BE2C (cell line): ENCODE measurements around the gene TSPAN12.
"Not testable (repeated sequence)": the region's sequence is repeated elsewhere in the genome, so short reads cannot be mapped to it uniquely, and the experiment has no call there.

Source experiments
- DNase-seq: peaks from one replicate; pipeline ENCODE4 v3.0.0-alpha.2; 2020
- H3K27me3 ChIP-seq: fragments of 250-450 bp; sonication (Bioruptor Pico); 2 replicates; pipeline ENCODE4 v1.5.1; 2020; ENCODE audit warnings: mild to moderate bottlenecking
- H3K36me3 ChIP-seq: fragments of 250-450 bp; sonication (Bioruptor Pico); 2 replicates; pipeline ENCODE4 v1.5.1; 2020; ENCODE audit warnings: mild to moderate bottlenecking
- H3K4me1 ChIP-seq: fragments of 250-450 bp; sonication (Bioruptor Pico); 2 replicates; pipeline ENCODE4 v1.5.1; 2020
- H3K4me3 ChIP-seq: 2 replicates; pipeline ENCODE4 v1.5.1; 2011; ENCODE audit warnings: low read depth, low read length
- H3K9me3 ChIP-seq: fragments of 250-450 bp; sonication (Bioruptor Pico); 2 replicates; pipeline ENCODE4 v1.5.1; 2020
- TF ChIP-seq, protein P1 (sequence below): IDR thresholded peaks from 2 replicates; pipeline ENCODE4 v1.5.1; 2012; ENCODE audit warnings: mild to moderate bottlenecking, low read depth, low read length

Gene TSPAN12

DNA sequence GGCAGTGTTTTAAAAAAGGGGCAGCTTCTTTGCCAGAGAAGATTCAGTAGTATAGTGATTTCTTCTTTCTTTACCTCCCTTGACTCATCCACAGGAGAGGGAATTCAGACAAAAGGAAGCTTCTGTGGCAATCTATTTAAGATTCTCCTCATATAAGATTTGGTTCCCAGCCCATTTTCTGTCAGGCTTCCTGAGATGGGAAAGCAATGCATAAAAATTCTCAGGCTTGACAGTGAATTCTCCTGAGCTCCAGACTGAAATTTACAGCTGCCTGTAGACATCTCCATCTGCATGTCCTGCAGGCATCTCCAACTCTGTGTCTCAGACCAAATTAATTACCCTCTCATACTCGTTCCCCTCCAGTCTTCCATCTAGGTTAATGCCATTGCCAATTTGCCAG, 72.8 kb downstream of the TSPAN12 start:
- DNase-seq: no peak
- Histone ChIP-seq H3K36me3 (no peaks in the 10 kb centered on the region), H3K4me3 (no peak overlapping the region), H3K9me3 (no peaks in the 10 kb centered on the region), H3K27me3 (peaks cover 2% of the 10 kb centered on the region; the same call in 1 of the 2 replicates), H3K4me1 (no peaks in the 10 kb centered on the region)
- TF ChIP-seq, protein P1, sequence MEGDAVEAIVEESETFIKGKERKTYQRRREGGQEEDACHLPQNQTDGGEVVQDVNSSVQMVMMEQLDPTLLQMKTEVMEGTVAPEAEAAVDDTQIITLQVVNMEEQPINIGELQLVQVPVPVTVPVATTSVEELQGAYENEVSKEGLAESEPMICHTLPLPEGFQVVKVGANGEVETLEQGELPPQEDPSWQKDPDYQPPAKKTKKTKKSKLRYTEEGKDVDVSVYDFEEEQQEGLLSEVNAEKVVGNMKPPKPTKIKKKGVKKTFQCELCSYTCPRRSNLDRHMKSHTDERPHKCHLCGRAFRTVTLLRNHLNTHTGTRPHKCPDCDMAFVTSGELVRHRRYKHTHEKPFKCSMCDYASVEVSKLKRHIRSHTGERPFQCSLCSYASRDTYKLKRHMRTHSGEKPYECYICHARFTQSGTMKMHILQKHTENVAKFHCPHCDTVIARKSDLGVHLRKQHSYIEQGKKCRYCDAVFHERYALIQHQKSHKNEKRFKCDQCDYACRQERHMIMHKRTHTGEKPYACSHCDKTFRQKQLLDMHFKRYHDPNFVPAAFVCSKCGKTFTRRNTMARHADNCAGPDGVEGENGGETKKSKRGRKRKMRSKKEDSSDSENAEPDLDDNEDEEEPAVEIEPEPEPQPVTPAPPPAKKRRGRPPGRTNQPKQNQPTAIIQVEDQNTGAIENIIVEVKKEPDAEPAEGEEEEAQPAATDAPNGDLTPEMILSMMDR: no peak

DNA sequence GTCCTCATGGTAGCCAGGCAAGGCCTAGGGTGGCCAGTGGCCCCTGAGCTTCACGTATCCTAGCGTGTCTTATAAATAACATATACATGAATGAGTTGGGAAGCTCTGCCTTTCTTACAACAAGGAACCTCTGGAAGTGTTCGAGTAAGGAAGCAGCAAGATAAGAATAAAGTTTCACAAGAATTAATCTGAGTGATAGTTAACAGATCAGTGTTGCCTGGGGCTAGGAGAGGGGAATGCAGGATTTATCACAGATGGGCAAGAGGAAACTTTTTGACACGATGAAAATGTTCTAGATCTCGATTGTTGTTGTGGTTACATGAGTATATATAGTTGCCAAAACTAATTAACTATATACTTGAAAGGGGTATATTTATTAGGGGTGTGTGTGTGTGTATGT, 74.2 kb downstream of the TSPAN12 start:
- Histone ChIP-seq H3K36me3 (no peaks in the 10 kb centered on the region), H3K4me1 (no peaks in the 10 kb centered on the region), H3K9me3 (no peaks in the 10 kb centered on the region), H3K4me3 (no peak overlapping the region), H3K27me3 (peaks cover 2% of the 10 kb centered on the region; the same call in 1 of the 2 replicates)
- no peak for DNase-seq
- TF ChIP-seq, protein P1: no peak

DNA sequence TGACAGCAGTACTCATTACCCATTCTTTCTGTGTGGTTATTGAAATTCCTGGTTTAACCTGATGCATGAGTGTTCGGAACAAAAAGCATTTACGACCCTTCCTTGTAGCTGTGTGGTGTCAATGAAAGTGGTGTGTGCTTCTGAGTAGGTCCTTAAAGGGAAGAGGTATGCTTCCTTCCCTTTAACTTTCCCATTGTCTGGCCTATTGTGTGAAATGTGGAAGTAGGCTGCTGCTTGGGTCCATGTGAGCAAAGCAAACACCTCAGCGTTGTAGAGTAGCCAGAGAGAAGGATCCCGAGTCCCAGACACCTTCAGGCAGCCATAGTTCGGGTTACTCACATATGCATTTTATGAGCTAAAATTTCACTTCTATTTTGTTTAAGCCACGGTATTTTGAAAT, 74.7 kb downstream of the TSPAN12 start:
- peaks cover 2% of the 10 kb centered on the region; the same call in 1 of the 2 replicates for H3K27me3 ChIP-seq
- TF ChIP-seq, protein P1: no peak
- H3K36me3 ChIP-seq: no peaks in the 10 kb centered on the region
- no peak for DNase-seq
- no peak overlapping the region for H3K4me3 ChIP-seq
- no peaks in the 10 kb centered on the region for H3K9me3 ChIP-seq
- no peaks in the 10 kb centered on the region for H3K4me1 ChIP-seq

DNA sequence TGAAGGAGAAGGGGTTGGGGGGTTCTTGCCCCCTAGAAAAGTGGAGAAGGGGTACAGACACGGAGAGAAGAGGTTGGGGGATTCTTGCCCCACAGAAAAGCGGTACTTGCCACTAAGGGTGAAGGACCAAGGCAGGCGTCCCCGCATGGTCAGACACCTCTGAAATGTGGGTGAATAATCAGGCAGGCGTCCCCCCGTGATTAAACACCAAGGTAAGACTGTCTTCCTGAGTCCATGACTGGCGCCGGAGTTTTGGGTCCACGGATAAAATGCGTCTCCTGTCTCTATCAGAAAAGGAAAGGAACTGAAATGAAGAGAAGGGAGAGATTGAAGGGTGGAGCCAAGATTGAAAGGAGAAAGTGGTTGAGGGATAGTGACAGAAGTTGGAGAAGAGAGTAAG, 76.0 kb downstream of the TSPAN12 start:
- H3K4me1 ChIP-seq, DNase-seq, H3K4me3 ChIP-seq, H3K9me3 ChIP-seq, H3K27me3 ChIP-seq, H3K36me3 ChIP-seq: not testable (repeated sequence)

DNA sequence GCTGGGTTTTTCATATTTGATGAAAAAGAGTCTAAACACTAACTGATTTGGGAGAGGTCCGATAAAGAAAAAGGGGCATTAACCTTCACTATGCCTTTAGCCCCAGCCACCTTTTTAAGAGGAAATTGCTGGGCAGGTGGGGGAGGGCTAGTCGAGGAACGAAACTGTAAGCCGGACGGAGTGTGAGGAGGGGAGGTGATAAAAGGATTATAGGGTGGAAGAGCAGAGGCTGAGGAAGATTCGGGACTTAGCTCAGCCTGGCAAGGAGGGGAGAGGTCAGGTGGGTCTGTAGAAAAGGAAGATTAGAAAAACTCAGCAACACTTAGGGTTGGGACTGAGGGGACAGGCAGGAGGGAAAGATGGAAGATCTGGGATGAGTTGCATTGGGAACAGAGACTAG, 77.0 kb downstream of the TSPAN12 start:
- Histone ChIP-seq H3K27me3 (0 out of 2 replicates have a peak, but pooled peaks cover 2% of the 10 kb centered on the region), H3K9me3 (no peaks in the 10 kb centered on the region), H3K4me3 (no peak overlapping the region), H3K36me3 (no peaks in the 10 kb centered on the region), H3K4me1 (no peaks in the 10 kb centered on the region)
- no peak for DNase-seq
- TF ChIP-seq, protein P1: no peak

DNA sequence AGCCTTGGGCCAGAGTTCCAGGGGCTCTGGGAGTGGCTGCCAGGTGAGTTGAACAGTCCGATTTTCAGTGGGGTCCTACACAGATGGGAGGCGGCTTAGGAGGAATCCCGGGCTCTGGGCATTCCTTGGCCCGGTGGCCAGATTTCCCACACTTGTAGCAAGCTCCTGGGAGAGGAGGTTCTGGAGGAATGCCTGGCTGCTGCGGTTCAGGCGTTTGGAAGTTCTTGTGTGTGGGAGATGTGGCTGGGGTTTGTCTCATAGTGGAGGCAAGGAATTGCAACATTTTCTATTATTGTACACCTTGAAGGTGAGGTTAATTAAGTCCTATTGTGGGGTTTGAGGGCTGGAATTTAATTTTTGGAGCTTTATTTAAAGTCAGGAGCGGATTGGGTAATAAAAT, 77.5 kb downstream of the TSPAN12 start:
- not testable (repeated sequence) for H3K4me1 ChIP-seq, H3K36me3 ChIP-seq, H3K9me3 ChIP-seq, DNase-seq, H3K27me3 ChIP-seq, H3K4me3 ChIP-seq

DNA sequence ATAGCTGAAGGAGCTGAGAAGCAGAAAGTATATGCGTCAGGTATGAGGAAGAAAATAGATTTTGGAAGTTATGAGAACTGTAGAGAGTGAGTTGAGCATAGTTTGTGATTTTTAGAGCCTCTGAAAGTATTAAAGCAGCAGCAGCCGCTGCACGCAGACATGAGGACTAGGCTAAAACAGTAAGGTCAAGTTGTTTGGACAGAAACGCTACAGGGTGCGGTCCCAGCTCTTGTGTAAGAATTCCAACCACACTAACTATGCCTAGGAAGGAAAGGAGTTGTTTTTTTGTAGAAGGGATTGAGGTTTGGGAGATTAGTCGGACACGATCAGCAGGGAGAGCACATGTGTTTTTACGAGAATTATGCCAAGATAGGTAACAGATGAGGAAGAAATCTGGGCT, 78.9 kb downstream of the TSPAN12 start:
- not testable (repeated sequence) for DNase-seq, H3K27me3 ChIP-seq, H3K9me3 ChIP-seq, H3K36me3 ChIP-seq, H3K4me1 ChIP-seq, H3K4me3 ChIP-seq

DNA sequence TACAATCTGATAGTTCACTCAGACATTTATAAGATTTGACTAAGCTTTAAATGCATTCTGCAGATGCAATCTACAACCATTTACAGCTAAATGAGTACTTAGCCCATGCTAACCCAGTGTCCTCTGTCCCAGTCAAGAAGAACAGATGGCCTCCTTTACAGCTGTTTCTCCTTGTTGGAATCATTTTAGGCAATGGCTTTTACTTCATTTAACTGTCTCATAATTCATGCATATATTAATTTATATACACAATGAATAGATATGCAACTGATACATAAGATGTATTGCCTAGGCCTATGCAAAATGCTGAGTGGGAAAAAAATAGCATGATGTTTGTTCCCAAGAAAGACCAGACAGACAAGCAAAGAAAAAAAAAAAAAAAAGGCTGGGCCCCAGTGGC, 82.2 kb downstream of the TSPAN12 start:
- TF ChIP-seq, protein P1: no peak
- Histone ChIP-seq H3K9me3 (no peaks in the 10 kb centered on the region), H3K27me3 (no peaks in the 10 kb centered on the region), H3K4me1 (no peaks in the 10 kb centered on the region), H3K4me3 (no peak overlapping the region), H3K36me3 (no peaks in the 10 kb centered on the region)
- DNase-seq: no peak
